Right kidney (tissue), 1 donor: Measurements from ENCODE around the gene SUMF2.
A peak's percentile ranks its signal among the peaks of the same experiment; 100 is the strongest.
"Not testable (repeated sequence)": the region's sequence is repeated elsewhere in the genome, so short reads cannot be mapped to it uniquely, and the experiment has no call there.

ENCODE experiments used
- DNase-seq: peaks from one replicate; pipeline ENCODE4 v3.0.0-alpha.2; 2016

Gene SUMF2

DNA sequence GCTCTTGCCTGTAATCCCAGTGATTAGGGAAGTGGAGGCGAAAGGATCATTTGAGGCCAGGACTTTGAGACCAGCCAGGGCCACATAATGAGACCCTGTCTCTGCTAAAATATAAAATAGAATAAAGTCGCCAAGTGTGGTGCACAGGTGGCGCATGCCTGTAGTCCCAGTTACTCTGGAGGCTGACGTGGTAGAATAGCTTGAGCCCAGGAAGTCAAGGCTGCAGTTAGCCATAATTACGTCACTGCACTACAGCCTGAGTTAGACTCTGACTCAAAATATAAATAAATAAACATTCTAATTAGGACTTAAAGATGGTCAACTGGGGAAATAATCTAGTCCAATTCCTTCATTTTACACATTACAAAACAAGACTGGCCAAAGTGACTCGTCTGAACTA is 41.4 kb downstream of the SUMF2 start:
- peak; percentile 21 for DNase-seq

DNA sequence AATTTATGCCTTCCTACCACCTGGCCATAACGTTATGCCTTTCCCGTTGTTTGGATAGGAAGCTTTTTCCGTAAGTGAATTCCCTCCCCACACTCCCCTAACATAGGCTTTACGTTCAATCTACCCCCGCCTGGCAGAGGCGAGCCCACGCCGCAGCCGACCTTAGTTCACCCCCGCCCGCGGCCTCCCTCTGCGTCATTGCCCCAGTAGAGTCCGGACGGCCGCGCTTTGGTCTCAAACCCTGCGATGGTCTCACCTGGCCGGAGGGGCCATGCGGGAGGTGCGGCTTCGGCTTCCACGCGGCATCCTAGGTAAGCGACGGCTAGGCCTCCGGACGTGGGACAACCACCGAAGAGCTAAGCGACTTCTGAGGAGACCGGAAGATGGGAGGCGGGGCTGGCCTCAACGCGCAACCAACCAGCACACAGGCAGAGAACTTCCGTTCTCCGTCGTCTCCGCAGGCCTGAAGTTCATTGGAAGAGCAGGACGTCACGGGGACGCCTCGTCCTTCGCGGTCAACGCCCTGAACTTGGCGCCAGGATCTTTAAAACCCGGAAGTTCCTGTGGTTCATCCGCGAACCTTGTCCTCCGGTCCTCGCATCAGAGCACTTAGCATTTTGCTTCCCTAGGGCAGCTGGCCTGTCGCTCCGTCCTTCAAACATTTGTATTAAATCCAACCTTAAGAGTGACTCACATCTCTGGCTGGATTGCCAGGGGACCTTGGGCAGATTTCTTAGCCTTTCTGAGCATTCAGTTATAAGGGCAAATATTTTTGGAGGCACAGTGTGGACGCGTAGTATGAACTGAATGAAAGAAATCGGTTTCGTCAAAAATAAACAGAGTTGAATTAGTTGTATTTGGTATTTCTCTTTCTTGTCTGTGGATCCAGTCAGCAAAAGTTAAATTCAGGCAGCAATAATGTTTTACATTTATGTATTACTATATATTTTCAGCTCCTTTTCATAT is 42.3 kb downstream of the SUMF2 start, which contains the start of gene CHCHD2:
CHCHD2 (minus strand) TSS at position 369 of the 966 bp plus-strand sequence; CDS start at position 306, 63 bp downstream.
- peak; percentile 87 for DNase-seq

DNA sequence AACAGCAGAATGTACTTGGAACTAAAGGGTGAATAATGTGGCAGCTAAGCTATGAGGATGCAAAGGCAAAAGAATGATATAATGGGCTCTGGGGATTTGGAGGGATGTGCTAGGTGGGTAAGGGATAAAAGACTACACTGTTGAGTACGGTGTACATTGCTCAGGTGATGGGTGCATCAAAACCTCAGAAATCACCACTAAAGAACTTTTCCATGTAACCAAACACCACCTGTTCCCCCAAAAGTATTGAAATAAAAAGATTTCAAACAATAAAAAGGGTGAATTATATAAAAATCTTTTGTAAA is 43.8 kb downstream of the SUMF2 start:
- DNase-seq: no peak

DNA sequence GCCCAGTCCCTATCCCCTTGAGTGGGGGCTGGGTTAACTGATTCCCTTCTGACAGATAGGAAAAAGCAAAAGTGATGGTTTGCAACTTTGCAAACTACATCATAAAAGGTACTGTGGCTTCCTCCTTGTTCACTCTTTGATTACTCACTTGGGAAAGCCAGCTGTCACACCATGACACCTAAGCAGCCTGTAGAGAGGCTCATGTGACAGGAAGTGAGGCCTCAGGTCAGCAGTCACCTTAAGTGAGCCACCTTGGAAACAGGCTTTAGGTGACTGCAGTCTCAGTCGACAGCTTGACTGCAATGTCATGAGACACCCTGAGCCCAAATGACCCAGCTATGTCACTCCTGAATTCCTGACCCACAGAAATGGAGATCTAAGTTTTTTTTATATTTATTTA is 46.5 kb downstream of the SUMF2 start:
- DNase-seq: no peak

DNA sequence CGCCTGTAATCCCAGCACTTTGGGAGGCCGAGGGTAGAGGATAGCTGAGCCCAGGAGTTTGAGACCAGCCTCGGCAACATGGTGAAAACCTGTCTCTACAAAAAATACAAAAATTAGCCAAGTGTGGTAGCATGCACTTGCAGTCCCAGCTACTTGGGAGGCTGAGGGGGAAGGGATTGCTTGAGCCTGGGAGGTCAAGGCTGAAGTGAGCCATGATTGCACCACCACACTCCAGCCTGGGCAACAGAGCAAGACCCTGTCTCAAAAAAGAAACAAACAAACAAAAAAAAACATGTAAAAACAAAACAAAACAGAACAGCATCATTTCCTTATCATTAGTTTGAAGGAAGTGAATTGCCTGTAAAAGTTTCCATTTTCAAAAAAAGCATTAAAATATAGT is 48.2 kb downstream of the SUMF2 start:
- not testable (repeated sequence) for DNase-seq

DNA sequence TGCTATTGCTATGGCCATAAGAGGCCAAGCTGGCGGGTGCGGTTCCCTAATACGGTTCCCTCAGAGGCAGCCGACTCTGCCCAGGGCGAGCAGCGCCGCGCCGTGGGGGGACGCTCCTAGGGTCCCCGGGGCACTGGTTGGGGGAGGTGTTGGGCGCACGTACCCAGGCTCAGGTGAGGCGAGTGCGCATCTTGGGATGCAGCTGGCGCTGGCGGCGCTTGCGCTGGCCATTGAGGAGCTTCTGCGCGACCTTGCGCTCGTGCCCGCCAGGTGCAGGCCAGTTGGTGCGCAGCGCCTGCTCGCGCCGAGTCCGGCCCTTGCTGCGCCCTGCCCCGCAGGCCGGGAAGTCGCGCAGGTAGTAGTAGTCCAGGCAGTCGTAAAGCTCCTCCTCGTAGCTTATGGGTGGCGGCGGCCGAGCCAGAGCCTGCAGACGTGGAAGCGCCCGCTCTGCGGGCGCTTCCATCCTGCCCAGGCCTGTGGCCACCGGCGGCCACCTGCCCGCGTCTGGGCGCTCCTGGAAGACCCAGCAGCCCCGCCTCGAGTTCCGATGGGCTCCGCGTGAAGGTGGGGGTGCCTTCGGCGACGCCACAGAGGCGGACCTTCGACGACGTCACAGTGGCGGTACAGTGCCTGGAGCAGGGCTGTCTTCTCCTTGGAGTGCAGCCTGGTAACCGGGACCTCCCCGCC is 51.9 kb downstream of the SUMF2 start, which contains the start of gene NUPR2:
NUPR2 (minus strand) TSS at position 566 of the 687 bp plus-strand sequence; CDS start at position 463, 103 bp downstream.
- DNase-seq: peak; percentile 68

DNA sequence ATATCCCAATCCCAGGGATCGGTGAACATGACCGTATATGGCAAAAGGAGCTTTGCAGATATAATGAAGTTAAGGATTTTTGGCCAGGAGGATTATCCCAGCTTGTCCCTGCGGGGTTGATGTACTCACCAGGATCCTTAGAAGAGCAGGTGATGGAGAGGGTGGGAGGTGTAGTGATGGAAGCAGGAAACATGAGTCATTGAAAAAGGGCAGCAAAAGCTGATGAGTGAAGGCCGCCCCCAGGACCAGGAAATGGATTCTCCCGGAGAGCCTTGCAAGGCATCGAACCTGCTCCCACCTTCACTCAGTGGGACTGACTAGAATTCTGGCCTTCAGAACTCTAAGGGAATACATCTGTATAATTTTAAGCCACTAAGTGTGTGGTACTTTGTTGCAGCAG is 57.4 kb downstream of the SUMF2 start:
- no peak for DNase-seq

DNA sequence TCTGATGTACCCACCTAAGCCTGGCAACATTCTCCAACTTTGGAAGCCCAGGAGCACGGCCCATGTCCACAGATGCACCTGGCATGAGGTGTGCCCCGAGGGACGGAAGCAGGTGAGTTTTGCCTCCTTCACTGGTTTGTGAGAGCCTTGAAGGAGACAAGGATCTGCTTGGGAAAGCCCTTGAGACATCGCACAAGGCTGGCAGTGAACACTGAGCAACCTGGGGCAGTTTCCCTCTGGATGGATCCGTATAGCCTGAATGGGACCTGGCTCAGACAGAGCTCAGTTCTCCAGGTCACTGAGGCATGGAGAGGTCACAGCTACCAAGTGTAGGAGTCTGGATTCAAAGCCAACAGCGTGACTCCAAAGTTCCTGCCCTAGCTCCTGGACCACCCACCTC is 60.9 kb downstream of the SUMF2 start:
- no peak for DNase-seq

DNA sequence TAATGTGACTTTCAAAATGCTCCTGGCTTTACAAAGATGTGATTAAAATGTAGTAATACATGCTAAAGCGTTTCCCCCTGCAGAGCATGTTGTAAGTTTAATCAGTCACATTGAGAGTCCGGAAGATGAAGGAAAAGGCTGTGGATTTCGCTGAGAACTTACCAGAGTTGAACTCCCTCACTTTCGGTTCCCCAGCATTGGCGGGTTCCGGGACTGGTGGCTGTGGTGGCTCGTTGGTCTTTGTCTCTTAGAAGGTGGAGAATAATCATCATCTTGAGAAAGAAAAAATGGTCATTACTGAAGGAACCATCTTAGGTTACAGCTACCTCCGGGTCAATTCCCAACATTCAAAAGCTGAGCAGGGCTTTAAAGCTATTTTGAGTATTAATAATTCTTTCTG is 61.7 kb downstream of the SUMF2 start:
- DNase-seq: no peak

DNA sequence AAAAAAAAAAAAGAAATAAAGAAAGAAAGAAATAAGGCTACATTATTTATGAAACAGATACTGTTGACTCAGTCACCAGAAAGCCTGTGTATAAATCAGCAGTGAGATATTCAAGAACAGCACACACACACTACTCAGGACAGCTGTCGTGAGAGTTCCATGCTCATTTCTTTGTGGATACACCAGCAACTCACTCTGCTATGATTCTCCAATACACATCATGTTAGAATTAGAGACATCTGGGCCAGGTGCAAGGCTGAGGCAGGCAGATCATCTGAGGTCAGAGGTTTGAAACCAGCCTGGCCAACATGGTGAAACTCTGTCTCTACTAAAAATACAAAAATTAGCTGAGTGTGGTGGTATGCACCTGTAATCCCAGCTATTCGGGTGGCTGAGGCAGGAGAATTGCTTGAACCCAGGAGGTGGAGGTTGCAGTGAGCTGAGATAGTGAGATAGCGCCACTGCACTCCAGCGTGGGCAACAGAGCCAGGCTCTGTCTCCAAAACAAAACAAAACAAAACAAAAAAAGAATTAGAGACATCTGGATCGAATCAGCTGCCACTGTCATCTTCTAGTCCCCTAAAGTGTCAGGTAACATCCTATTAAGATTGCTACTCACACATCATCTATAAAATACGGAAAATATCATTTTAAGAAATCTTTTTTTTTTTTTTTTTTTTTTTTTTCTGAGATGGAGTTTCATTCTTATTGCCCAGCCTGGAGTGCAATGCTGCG is 63.3 kb downstream of the SUMF2 start:
- DNase-seq: no peak
